Measurements from ENCODE around the gene PTEN. TPM values are rescaled to one million over a fixed set of nuclear protein-coding genes. Genes with fewer than 3 reads are reported as not detected.
"Not testable (repeated sequence)": the region's sequence is repeated elsewhere in the genome, so short reads cannot be mapped to it uniquely, and the experiment has no call there.

Gene PTEN
- total RNA-seq, 1 donor from 2014 or later, result 58.6 TPM

- DNase-seq (no peak), ATAC-seq (peak; percentile 37)
- intact Hi-C loops (cut with micrococcal nuclease), result no loop called here
These were observed 32.8 kb downstream of the PTEN start for GRCh38 chr10:87896216-87896615.

GRCh38 chr10:87897957-87898356 is 34.5 kb downstream of the PTEN start:
- DNase-seq; intact Hi-C loops (cut with micrococcal nuclease); ATAC-seq: not testable (repeated sequence)

GRCh38 chr10:87903396-87903795 is 40.0 kb downstream of the PTEN start:
- intact Hi-C loops (cut with micrococcal nuclease); ATAC-seq: not testable (repeated sequence)
- peak; percentile 27 for DNase-seq

- ATAC-seq (no peak), DNase-seq (no peak)
- intact Hi-C loops (cut with micrococcal nuclease), result no loop called here
These were observed 49.9 kb downstream of the PTEN start for GRCh38 chr10:87913156-87913921.

- DNase-seq (no peak), ATAC-seq (no peak)
- intact Hi-C loops (cut with micrococcal nuclease), result no loop called here
These were observed 52.0 kb downstream of the PTEN start for GRCh38 chr10:87915406-87915805.

GRCh38 chr10:87915989-87916388 is 52.6 kb downstream of the PTEN start:
- intact Hi-C loops (cut with micrococcal nuclease), result no loop called here
- no peak for DNase-seq
- peak; percentile 27 for ATAC-seq

GRCh38 chr10:87916515-87916914 is 53.1 kb downstream of the PTEN start:
- intact Hi-C loops (cut with micrococcal nuclease), result no loop called here
- ATAC-seq (no peak), DNase-seq (no peak)

GRCh38 chr10:87918254-87918859 is 54.9 kb downstream of the PTEN start:
- ATAC-seq, result no peak

GRCh38 chr10:87920538-87920937 is 57.1 kb downstream of the PTEN start:
- DNase-seq (no peak), ATAC-seq (no peak)
- intact Hi-C loops (cut with micrococcal nuclease), result no loop called here

More at GRCh38 chr10:87918254-87918859, 54.9 kb downstream of the PTEN start:
- no peak for DNase-seq
- intact Hi-C loops (cut with micrococcal nuclease), result no loop called here

GRCh38 chr10:87921931-87922688 is 58.7 kb downstream of the PTEN start:
- no peak for DNase-seq
- intact Hi-C loops (cut with micrococcal nuclease), result no loop called here
- peak; percentile 41 for ATAC-seq

GRCh38 chr10:87923233-87923632 is 59.8 kb downstream of the PTEN start:
- DNase-seq (no peak), ATAC-seq (no peak)
- intact Hi-C loops (cut with micrococcal nuclease), result no loop called here

- intact Hi-C loops (cut with micrococcal nuclease), result no loop called here
- no peak for ATAC-seq
- DNase-seq, result no peak
These were observed 62.1 kb downstream of the PTEN start for GRCh38 chr10:87925570-87925969.

GRCh38 chr10:87927091-87927490 is 63.7 kb downstream of the PTEN start:
- DNase-seq, result no peak
- intact Hi-C loops (cut with micrococcal nuclease), result no loop called here
- ATAC-seq, result no peak

- intact Hi-C loops (cut with micrococcal nuclease), result no loop called here
- ATAC-seq, result no peak
- no peak for DNase-seq
These were observed 65.6 kb downstream of the PTEN start for GRCh38 chr10:87928996-87929395.

GRCh38 chr10:87930141-87930540 is 66.7 kb downstream of the PTEN start:
- intact Hi-C loops (cut with micrococcal nuclease), result no loop called here
- no peak for ATAC-seq
- DNase-seq, result no peak

GRCh38 chr10:87930934-87931835 is 67.8 kb downstream of the PTEN start:
- no peak for DNase-seq
- intact Hi-C loops (cut with micrococcal nuclease), result no loop called here
- no peak for ATAC-seq

GRCh38 chr10:87931836-87932230 is 68.4 kb downstream of the PTEN start:
- DNase-seq, result no peak
- no peak for ATAC-seq
- intact Hi-C loops (cut with micrococcal nuclease), result no loop called here

GRCh38 chr10:87935290-87936141 is 72.1 kb downstream of the PTEN start:
- intact Hi-C loops (cut with micrococcal nuclease), result no loop called here
- ATAC-seq (peak; percentile 38), DNase-seq (no peak)

All from left ventricle myocardium superior (tissue), 1 donor.